ENCODE measurements around the gene KIF5C. TPM values are rescaled to one million over a fixed set of nuclear protein-coding genes. Genes with fewer than 3 reads are reported as not detected.
"Not testable (repeated sequence)": the region's sequence is repeated elsewhere in the genome, so short reads cannot be mapped to it uniquely, and the experiment has no call there.

KIF5C gene
- polyA plus RNA-seq, 1 donor (not counting 4 experiments of a cell fraction or from before 2014, with no cell fraction given): 0.03 TPM

DNA sequence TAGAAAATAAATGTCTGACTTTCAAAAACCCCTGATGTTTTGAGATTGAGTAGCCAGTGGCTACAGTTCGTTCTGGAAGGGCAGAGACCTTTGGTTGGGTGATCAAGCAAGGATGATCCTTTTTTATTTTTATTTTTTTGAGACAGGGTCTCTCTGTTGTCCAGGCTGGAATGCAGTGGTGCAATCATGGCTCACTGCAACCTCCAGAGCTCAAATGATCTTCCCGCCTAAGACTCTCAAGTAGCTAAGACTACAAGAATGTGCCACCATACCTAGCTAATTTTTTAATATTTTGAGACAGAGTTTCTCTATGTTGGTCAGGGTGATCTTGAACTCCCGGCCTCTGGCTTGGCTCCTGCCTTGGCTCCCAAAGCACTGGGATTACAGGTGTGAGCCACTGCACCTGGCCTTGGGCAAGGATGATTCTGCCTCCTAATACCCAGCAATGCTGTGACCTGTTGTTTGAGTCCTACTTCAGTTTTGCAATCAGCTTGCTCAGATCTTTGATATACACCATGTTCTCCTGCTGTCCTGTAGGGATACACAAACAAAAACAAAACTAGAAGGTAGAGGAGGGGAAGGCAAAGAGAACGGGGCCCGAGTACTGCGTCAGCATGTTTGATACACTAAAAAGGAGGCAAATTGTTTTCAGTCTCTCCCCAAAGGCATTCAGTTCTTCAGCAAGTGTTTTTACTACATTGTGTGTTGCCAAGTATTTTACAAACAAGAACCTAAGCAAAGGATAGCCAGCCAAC lies 104.3 kb downstream of the KIF5C start:
- H3K4me1 ChIP-seq (ENCODE audit: control insufficient read depth, extremely low read depth, insufficient read depth, low read length): no peaks in the 10 kb centered on the region
- H3K36me3 ChIP-seq (ENCODE audit: control insufficient read depth in 2 of 2, extremely low read depth in 1 of 2, insufficient read depth in 2 of 2, low read length in 2 of 2): no peaks in the 10 kb centered on the region
- no peak overlapping the region for H3K4me2 ChIP-seq (ENCODE audit: control insufficient read depth, extremely low read depth, insufficient read depth, low read depth, low read length)
- H3K27ac ChIP-seq (ENCODE audit: control insufficient read depth, insufficient read depth, low read length): no peak overlapping the region
- dilution Hi-C loops (cut with MboI; ENCODE audit: extremely low pct_ligation_motif_present, low sequenced_read_pairs): no loop called here
- no peak overlapping the region for H2AFZ ChIP-seq (ENCODE audit: control insufficient read depth, low read length)
- H4K20me1 ChIP-seq (ENCODE audit: control insufficient read depth, extremely low read depth, insufficient read depth, low read length): no peaks in the 10 kb centered on the region
- no peak overlapping the region for H3K4me3 ChIP-seq (ENCODE audit: control insufficient read depth in 2 of 3, extremely low read depth in 1 of 3, insufficient read depth in 2 of 3, low read depth in 1 of 3, low read length in 3 of 3)
- H3K9me3 ChIP-seq (ENCODE audit: control insufficient read depth, low read depth, low read length): no peaks in the 10 kb centered on the region
- FAIRE-seq (no peak), DNase-seq (ENCODE audit: low read depth, low spot score) (no peak)
- no peaks in the 10 kb centered on the region for H3K27me3 ChIP-seq (ENCODE audit: control insufficient read depth, extremely low read depth, insufficient read depth, low read length)
- no peaks in the 10 kb centered on the region for H3K9me1 ChIP-seq (ENCODE audit: control insufficient read depth, extremely low read depth, insufficient read depth, low read length)
- TF ChIP-seq EZH2 (IDR thresholded peaks at IDR 0.05; ENCODE audit: low read length): no peak
- TF ChIP-seq, protein P1, sequence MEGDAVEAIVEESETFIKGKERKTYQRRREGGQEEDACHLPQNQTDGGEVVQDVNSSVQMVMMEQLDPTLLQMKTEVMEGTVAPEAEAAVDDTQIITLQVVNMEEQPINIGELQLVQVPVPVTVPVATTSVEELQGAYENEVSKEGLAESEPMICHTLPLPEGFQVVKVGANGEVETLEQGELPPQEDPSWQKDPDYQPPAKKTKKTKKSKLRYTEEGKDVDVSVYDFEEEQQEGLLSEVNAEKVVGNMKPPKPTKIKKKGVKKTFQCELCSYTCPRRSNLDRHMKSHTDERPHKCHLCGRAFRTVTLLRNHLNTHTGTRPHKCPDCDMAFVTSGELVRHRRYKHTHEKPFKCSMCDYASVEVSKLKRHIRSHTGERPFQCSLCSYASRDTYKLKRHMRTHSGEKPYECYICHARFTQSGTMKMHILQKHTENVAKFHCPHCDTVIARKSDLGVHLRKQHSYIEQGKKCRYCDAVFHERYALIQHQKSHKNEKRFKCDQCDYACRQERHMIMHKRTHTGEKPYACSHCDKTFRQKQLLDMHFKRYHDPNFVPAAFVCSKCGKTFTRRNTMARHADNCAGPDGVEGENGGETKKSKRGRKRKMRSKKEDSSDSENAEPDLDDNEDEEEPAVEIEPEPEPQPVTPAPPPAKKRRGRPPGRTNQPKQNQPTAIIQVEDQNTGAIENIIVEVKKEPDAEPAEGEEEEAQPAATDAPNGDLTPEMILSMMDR (optimal IDR thresholded peaks at IDR 0.05 in 1 of 3, IDR thresholded peaks at IDR 0.05 in 1 of 3, conservative IDR thresholded peaks at IDR 0.05 in 1 of 3; ENCODE audit: extremely low read depth in 1 of 3, insufficient read depth in 2 of 3, low read length in 3 of 3): no peak
- no peak overlapping the region for H3K9ac ChIP-seq (ENCODE audit: control insufficient read depth, extremely low read depth, insufficient read depth, low read length)
- no peaks in the 10 kb centered on the region for H3K79me2 ChIP-seq (ENCODE audit: control insufficient read depth, insufficient read depth, low read length)

DNA sequence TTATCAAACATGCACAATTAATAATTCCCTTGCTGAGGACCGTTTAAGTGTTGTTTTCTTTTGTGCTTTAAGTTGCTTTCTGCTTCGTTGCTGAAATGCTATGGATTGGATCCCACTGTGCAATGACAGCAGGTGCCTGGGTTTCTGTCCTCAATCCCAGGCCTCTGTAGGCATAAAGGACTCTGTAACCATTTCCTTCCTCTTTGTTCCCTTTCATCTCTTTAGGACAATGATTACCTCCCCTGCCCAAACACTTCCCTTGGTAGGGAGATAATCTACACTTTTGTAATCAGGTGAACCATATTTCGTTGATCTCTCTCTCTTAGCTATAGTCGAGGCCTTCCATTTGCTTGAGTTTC lies 104.9 kb downstream of the KIF5C start:
- no peak for DNase-seq (ENCODE audit: low read depth, low spot score)
- Histone ChIP-seq H2AFZ (ENCODE audit: control insufficient read depth, low read length) (no peak overlapping the region), H3K27ac (ENCODE audit: control insufficient read depth, insufficient read depth, low read length) (no peak overlapping the region), H3K79me2 (ENCODE audit: control insufficient read depth, insufficient read depth, low read length) (no peaks in the 10 kb centered on the region), H3K4me3 (ENCODE audit: control insufficient read depth in 2 of 3, extremely low read depth in 1 of 3, insufficient read depth in 2 of 3, low read depth in 1 of 3, low read length in 3 of 3) (no peak overlapping the region), H3K9me1 (ENCODE audit: control insufficient read depth, extremely low read depth, insufficient read depth, low read length) (no peaks in the 10 kb centered on the region), H4K20me1 (ENCODE audit: control insufficient read depth, extremely low read depth, insufficient read depth, low read length) (no peaks in the 10 kb centered on the region), H3K9me3 (ENCODE audit: control insufficient read depth, low read depth, low read length) (no peaks in the 10 kb centered on the region), H3K4me1 (ENCODE audit: control insufficient read depth, extremely low read depth, insufficient read depth, low read length) (no peaks in the 10 kb centered on the region), H3K27me3 (ENCODE audit: control insufficient read depth, extremely low read depth, insufficient read depth, low read length) (no peaks in the 10 kb centered on the region), H3K4me2 (ENCODE audit: control insufficient read depth, extremely low read depth, insufficient read depth, low read depth, low read length) (no peak overlapping the region), H3K36me3 (ENCODE audit: control insufficient read depth in 2 of 2, extremely low read depth in 1 of 2, insufficient read depth in 2 of 2, low read length in 2 of 2) (no peaks in the 10 kb centered on the region), H3K9ac (ENCODE audit: control insufficient read depth, extremely low read depth, insufficient read depth, low read length) (no peak overlapping the region)
- dilution Hi-C loops (cut with MboI; ENCODE audit: extremely low pct_ligation_motif_present, low sequenced_read_pairs): no loop called here
- no peak for TF ChIP-seq EZH2 (IDR thresholded peaks at IDR 0.05; ENCODE audit: low read length)
- TF ChIP-seq, protein P1 (optimal IDR thresholded peaks at IDR 0.05 in 1 of 3, IDR thresholded peaks at IDR 0.05 in 1 of 3, conservative IDR thresholded peaks at IDR 0.05 in 1 of 3; ENCODE audit: extremely low read depth in 1 of 3, insufficient read depth in 2 of 3, low read length in 3 of 3): no peak
- FAIRE-seq: no peak

DNA sequence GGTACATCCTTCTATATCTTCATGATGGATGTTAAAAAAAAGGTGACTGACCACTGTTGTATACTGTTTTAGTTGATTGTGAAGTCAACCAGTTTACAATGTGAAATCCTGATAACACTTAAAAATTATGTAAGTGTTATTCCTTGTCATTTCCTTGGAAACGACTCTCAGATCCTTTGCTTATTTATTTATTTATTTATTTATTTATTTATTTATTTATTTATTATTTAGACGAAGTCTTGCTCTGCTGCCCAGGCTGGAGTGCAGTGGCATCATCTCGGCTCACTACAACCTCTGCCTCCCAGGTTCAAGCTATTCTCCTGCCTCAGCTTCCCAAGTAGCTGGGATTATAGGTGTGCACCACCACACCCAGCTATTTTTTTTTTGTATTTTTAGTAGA lies 105.5 kb downstream of the KIF5C start:
- H3K9ac ChIP-seq (ENCODE audit: control insufficient read depth, extremely low read depth, insufficient read depth, low read length); H4K20me1 ChIP-seq (ENCODE audit: control insufficient read depth, extremely low read depth, insufficient read depth, low read length); H3K4me2 ChIP-seq (ENCODE audit: control insufficient read depth, extremely low read depth, insufficient read depth, low read depth, low read length); dilution Hi-C loops (cut with MboI; ENCODE audit: extremely low pct_ligation_motif_present, low sequenced_read_pairs); H3K27ac ChIP-seq (ENCODE audit: control insufficient read depth, insufficient read depth, low read length); H3K4me1 ChIP-seq (ENCODE audit: control insufficient read depth, extremely low read depth, insufficient read depth, low read length); H3K79me2 ChIP-seq (ENCODE audit: control insufficient read depth, insufficient read depth, low read length); H3K9me1 ChIP-seq (ENCODE audit: control insufficient read depth, extremely low read depth, insufficient read depth, low read length); H3K27me3 ChIP-seq (ENCODE audit: control insufficient read depth, extremely low read depth, insufficient read depth, low read length); FAIRE-seq; H3K9me3 ChIP-seq (ENCODE audit: control insufficient read depth, low read depth, low read length); H3K4me3 ChIP-seq (ENCODE audit: control insufficient read depth in 2 of 3, extremely low read depth in 1 of 3, insufficient read depth in 2 of 3, low read depth in 1 of 3, low read length in 3 of 3); H3K36me3 ChIP-seq (ENCODE audit: control insufficient read depth in 2 of 2, extremely low read depth in 1 of 2, insufficient read depth in 2 of 2, low read length in 2 of 2); DNase-seq (ENCODE audit: low read depth, low spot score); H2AFZ ChIP-seq (ENCODE audit: control insufficient read depth, low read length): not testable (repeated sequence)
